A673 (cell line): ENCODE data around the gene RTEL1.
"Not testable (repeated sequence)": the region's sequence is repeated elsewhere in the genome, so short reads cannot be mapped to it uniquely, and the experiment has no call there.

Source experiments
- CTCF ChIP-seq: fragments of 300-800, 200-600 bp; sonication (generic); conservative IDR thresholded peaks from 2 replicates; pipeline ENCODE4 v1.5.1; 2017; ENCODE audit warnings: low read depth, mild to moderate bottlenecking, antibody characterized with exemption, low read length, moderate library complexity, mixed read lengths
- EZH2 ChIP-seq: fragments of 200-600 bp; sonication (generic); IDR thresholded peaks from 2 replicates; pipeline ENCODE4 v1.6.1; 2017; ENCODE audit warnings: borderline replicate concordance, low read depth, mild to moderate bottlenecking, mixed read lengths, antibody characterized with exemption, low read length; ENCODE audit not compliant: poor library complexity, severe bottlenecking

DNA sequence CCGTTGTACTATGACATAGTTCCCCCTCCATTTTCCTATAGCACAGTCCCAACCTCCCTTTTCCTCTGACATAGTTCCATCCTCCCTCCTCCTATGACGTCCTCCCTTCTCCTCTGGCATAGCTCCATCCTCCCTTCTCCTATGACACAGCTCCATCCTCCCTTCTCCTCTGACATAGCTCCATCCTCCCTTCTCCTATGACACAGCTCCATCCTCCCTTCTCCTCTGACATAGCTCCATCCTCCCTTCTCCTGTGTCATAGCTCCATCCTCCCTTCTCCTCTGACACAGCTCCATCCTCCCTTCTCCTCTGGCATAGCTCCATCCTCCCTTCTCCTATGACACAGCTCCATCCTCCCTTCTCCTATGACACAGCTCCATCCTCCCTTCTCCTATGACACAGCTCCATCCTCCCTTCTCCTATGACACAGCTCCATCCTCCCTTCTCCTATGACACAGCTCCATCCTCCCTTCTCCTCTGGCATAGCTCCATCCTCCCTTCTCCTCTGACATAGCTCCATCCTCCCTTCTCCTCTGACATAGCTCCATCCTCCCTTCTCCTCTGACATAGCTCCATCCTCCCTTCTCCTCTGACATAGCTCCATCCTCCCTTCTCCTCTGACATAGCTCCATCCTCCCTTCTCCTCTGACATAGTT, 65.0 kb downstream of the RTEL1 start:
- not testable (repeated sequence) for TF ChIP-seq CTCF, EZH2
